Measurements from ENCODE around the gene KRTAP12-4.
"Not testable (repeated sequence)": the region's sequence is repeated elsewhere in the genome, so short reads cannot be mapped to it uniquely, and the experiment has no call there.

Gene KRTAP12-4

GRCh38 chr21:44661567-44661966 is 7.1 kb upstream of the KRTAP12-4 start:
- not testable (repeated sequence) for H3K9me3 ChIP-seq (ENCODE audit: control insufficient read depth, low read length); H3K27me3 ChIP-seq (ENCODE audit: control insufficient read depth, insufficient read depth, low read length); H3K4me3 ChIP-seq (ENCODE audit: low read length); H3K9ac ChIP-seq (ENCODE audit: low read length); H3K36me3 ChIP-seq (ENCODE audit: control insufficient read depth, insufficient read depth, low read length); H3K4me1 ChIP-seq (ENCODE audit: control insufficient read depth, insufficient read depth, low read length)

- Histone ChIP-seq H3K36me3 (ENCODE audit: control insufficient read depth, insufficient read depth, low read length) (no peaks in the 10 kb centered on the region), H3K9me3 (ENCODE audit: control insufficient read depth, low read length) (no peaks in the 10 kb centered on the region), H3K4me1 (ENCODE audit: control insufficient read depth, insufficient read depth, low read length) (no peaks in the 10 kb centered on the region), H3K9ac (ENCODE audit: low read length) (no peak overlapping the region), H3K4me3 (ENCODE audit: low read length) (no peak overlapping the region), H3K27me3 (ENCODE audit: control insufficient read depth, insufficient read depth, low read length) (peaks cover 10% of the 10 kb centered on the region)
These were observed 4.6 kb upstream of the KRTAP12-4 start for GRCh38 chr21:44658913-44659595.

GRCh38 chr21:44658541-44658910 is 4.1 kb upstream of the KRTAP12-4 start:
- no peak overlapping the region for H3K4me3 ChIP-seq (ENCODE audit: low read length)
- no peaks in the 10 kb centered on the region for H3K36me3 ChIP-seq (ENCODE audit: control insufficient read depth, insufficient read depth, low read length)
- H3K27me3 ChIP-seq (ENCODE audit: control insufficient read depth, insufficient read depth, low read length) = peaks cover 10% of the 10 kb centered on the region
- no peaks in the 10 kb centered on the region for H3K9me3 ChIP-seq (ENCODE audit: control insufficient read depth, low read length)
- no peak overlapping the region for H3K9ac ChIP-seq (ENCODE audit: low read length)
- H3K4me1 ChIP-seq (ENCODE audit: control insufficient read depth, insufficient read depth, low read length) = no peaks in the 10 kb centered on the region

- Histone ChIP-seq H3K9ac (ENCODE audit: low read length) (no peak within 1 kb of the TSS), H3K9me3 (ENCODE audit: control insufficient read depth, low read length) (no peaks in the 10 kb centered on the region), H3K4me1 (ENCODE audit: control insufficient read depth, insufficient read depth, low read length) (no peaks in the 10 kb centered on the region), H3K27me3 (ENCODE audit: control insufficient read depth, insufficient read depth, low read length) (peaks cover 10% of the 10 kb centered on the region), H3K36me3 (ENCODE audit: control insufficient read depth, insufficient read depth, low read length) (no peaks in the 10 kb centered on the region), H3K4me3 (ENCODE audit: low read length) (no peak within 1 kb of the TSS)
These were observed 3.4 kb upstream of the KRTAP12-4 start, which contains the start of gene KRTAP12-3 for GRCh38 chr21:44657635-44658540. Gene KRTAP12-3 (plus strand): TSS chr21:44657932. CDS start chr21:44657980, 48 bp downstream.

- H3K36me3 ChIP-seq (ENCODE audit: control insufficient read depth, insufficient read depth, low read length) = no peaks in the 10 kb centered on the region
- H3K4me3 ChIP-seq (ENCODE audit: low read length) = no peak overlapping the region
- H3K9ac ChIP-seq (ENCODE audit: low read length) = no peak overlapping the region
- no peaks in the 10 kb centered on the region for H3K9me3 ChIP-seq (ENCODE audit: control insufficient read depth, low read length)
- no peaks in the 10 kb centered on the region for H3K4me1 ChIP-seq (ENCODE audit: control insufficient read depth, insufficient read depth, low read length)
- H3K27me3 ChIP-seq (ENCODE audit: control insufficient read depth, insufficient read depth, low read length) = peaks cover 10% of the 10 kb centered on the region
These were observed 2.4 kb upstream of the KRTAP12-4 start for GRCh38 chr21:44656868-44657267.

GRCh38 chr21:44653656-44654575 is 543 bp downstream of the KRTAP12-4 start:
- Histone ChIP-seq H3K4me1 (ENCODE audit: control insufficient read depth, insufficient read depth, low read length) (no peaks in the 10 kb centered on the region), H3K36me3 (ENCODE audit: control insufficient read depth, insufficient read depth, low read length) (no peaks in the 10 kb centered on the region), H3K9ac (ENCODE audit: low read length) (no peak overlapping the region), H3K9me3 (ENCODE audit: control insufficient read depth, low read length) (no peaks in the 10 kb centered on the region), H3K4me3 (ENCODE audit: low read length) (no peak overlapping the region), H3K27me3 (ENCODE audit: control insufficient read depth, insufficient read depth, low read length) (peaks cover 10% of the 10 kb centered on the region)

GRCh38 chr21:44653123-44653522 is 1.3 kb downstream of the KRTAP12-4 start:
- no peak overlapping the region for H3K9ac ChIP-seq (ENCODE audit: low read length)
- H3K27me3 ChIP-seq (ENCODE audit: control insufficient read depth, insufficient read depth, low read length) = peaks cover 8% of the 10 kb centered on the region
- H3K9me3 ChIP-seq (ENCODE audit: control insufficient read depth, low read length) = no peaks in the 10 kb centered on the region
- H3K36me3 ChIP-seq (ENCODE audit: control insufficient read depth, insufficient read depth, low read length) = no peaks in the 10 kb centered on the region
- no peak overlapping the region for H3K4me3 ChIP-seq (ENCODE audit: low read length)
- no peaks in the 10 kb centered on the region for H3K4me1 ChIP-seq (ENCODE audit: control insufficient read depth, insufficient read depth, low read length)

- no peaks in the 10 kb centered on the region for H3K4me1 ChIP-seq (ENCODE audit: control insufficient read depth, insufficient read depth, low read length)
- no peak overlapping the region for H3K4me3 ChIP-seq (ENCODE audit: low read length)
- H3K9me3 ChIP-seq (ENCODE audit: control insufficient read depth, low read length) = no peaks in the 10 kb centered on the region
- H3K27me3 ChIP-seq (ENCODE audit: control insufficient read depth, insufficient read depth, low read length) = peaks cover 3% of the 10 kb centered on the region
- no peak overlapping the region for H3K9ac ChIP-seq (ENCODE audit: low read length)
- H3K36me3 ChIP-seq (ENCODE audit: control insufficient read depth, insufficient read depth, low read length) = no peaks in the 10 kb centered on the region
These were observed 3.3 kb downstream of the KRTAP12-4 start for GRCh38 chr21:44650973-44651675.

- H3K9me3 ChIP-seq (ENCODE audit: control insufficient read depth, low read length) = no peaks in the 10 kb centered on the region
- peaks cover 3% of the 10 kb centered on the region for H3K27me3 ChIP-seq (ENCODE audit: control insufficient read depth, insufficient read depth, low read length)
- H3K9ac ChIP-seq (ENCODE audit: low read length) = no peak overlapping the region
- no peaks in the 10 kb centered on the region for H3K36me3 ChIP-seq (ENCODE audit: control insufficient read depth, insufficient read depth, low read length)
- H3K4me3 ChIP-seq (ENCODE audit: low read length) = no peak overlapping the region
- no peaks in the 10 kb centered on the region for H3K4me1 ChIP-seq (ENCODE audit: control insufficient read depth, insufficient read depth, low read length)
These were observed 4.0 kb downstream of the KRTAP12-4 start for GRCh38 chr21:44650265-44650972.

- Histone ChIP-seq H3K27me3 (ENCODE audit: control insufficient read depth, insufficient read depth, low read length) (no peaks in the 10 kb centered on the region), H3K4me3 (ENCODE audit: low read length) (no peak overlapping the region), H3K4me1 (ENCODE audit: control insufficient read depth, insufficient read depth, low read length) (no peaks in the 10 kb centered on the region), H3K9me3 (ENCODE audit: control insufficient read depth, low read length) (no peaks in the 10 kb centered on the region), H3K36me3 (ENCODE audit: control insufficient read depth, insufficient read depth, low read length) (no peaks in the 10 kb centered on the region), H3K9ac (ENCODE audit: low read length) (no peak overlapping the region)
These were observed 4.8 kb downstream of the KRTAP12-4 start for GRCh38 chr21:44649521-44650100.

All from mucosa of stomach (tissue), 1 donor.